Raji (cell line): Measurements from ENCODE around the gene GUCY1A1.

Experiments used
- POLR2A ChIP-seq: IDR thresholded peaks from 2 replicates; pipeline ENCODE4 v1.6.1; 2011; ENCODE audit warnings: low read depth, low read length, control low read depth; ENCODE audit not compliant: insufficient read depth

The GUCY1A1 gene

DNA sequence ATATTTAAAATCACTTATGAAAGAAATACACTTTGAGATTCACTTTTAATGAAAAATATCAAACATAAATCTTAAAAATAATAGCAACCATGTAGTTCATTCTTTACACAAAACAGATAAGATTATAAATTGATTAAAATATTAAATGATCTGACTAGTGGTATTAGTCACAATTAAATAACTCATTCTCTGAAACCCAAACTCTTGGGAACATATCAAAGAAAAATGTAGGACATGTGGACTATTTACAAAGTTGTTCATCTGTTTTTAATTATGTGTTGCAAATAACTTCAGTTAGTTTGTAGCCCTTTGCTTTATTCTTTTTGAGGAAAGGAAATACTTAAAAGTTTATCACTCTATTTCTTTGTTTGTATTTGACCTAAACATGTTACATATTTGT lies 9.5 kb upstream of the GUCY1A1 start:
- no peak for TF ChIP-seq POLR2A

DNA sequence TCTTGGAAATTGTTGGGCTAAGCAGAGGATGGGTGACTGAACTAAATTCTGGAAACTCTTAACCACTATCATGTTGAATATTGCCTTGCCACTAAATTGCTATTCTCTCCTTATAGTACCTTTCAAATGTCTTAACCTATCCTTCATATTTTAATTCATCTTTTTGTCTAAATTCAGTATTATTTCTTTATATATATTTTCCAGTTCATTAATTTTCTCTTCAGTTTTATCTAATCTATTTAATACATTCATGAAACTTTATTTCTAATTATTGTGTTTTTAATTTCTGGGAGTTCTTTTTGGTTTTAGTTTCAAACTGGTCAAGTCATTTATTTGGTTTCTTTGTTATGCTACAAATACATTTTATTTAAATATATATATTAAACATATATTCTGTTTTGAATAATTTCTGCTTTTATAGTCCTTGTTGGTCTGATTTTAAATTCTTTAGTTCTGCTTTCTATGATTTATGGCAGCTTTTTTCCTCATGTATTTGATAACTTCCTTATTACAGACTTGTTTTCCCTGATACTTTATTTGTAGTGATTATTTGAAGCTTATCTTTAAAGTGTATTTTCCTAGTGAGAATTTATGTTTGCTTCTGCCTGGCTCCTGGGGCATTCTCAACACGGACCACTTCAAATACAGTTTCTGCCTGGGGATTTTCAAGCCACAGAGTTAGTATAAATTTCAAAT lies 8.5 kb upstream of the GUCY1A1 start:
- no peak for TF ChIP-seq POLR2A

DNA sequence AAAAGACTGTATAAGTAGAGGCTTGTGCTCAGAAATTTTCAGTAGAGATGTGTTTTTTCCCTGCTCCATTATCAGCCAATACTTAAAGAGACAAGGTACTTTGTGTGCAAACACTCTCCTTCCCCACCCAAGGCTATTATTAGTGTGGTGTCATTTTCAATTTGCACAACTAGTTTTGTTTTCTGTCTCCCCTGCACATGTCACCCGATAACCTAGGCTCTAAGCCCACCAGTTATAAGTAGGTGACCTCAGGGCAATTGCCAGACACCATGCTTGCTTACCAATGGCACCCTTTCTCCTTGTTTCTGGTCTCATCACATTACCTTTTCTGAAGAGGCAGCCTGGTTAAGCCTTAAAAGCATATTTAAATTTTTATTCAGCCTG lies 8.0 kb upstream of the GUCY1A1 start:
- TF ChIP-seq POLR2A, result no peak

DNA sequence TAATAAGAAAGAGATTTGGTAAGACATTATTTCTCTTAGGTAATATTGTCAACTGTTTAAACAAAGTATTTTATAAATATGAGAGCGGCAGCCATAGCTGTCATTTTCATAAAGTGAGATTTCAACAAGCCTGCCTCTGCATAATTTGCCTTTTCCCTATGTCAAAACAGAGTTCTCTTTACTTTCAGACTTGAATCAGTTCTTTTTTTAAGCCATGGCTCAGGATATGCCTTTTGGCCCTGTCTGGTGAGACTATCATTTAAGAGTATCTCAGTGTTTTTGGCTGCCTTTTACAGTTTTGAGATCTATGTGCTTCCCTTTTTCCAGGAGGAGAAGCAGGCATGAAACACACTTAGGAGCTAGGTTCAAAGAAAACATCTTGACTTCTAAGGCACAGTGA lies 7.5 kb upstream of the GUCY1A1 start:
- no peak for TF ChIP-seq POLR2A

DNA sequence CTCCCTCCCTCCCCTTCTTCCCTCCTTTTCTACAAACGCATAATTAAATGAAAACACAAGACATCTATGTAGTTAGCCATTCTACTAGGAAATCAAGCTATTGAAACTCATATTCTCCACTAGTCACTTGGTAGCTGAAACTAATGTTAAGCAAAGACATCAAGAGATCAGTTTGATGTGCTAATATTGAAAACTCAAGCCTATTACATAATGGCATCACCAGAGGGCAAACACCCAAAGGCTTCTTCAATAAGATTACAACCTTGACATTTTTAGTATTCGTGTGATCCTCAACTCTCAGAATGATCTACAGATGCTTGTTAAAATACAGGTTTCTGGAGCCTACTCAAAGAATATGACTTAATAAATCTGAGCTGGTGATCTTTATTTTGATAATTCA lies 6.2 kb upstream of the GUCY1A1 start:
- no peak for TF ChIP-seq POLR2A

DNA sequence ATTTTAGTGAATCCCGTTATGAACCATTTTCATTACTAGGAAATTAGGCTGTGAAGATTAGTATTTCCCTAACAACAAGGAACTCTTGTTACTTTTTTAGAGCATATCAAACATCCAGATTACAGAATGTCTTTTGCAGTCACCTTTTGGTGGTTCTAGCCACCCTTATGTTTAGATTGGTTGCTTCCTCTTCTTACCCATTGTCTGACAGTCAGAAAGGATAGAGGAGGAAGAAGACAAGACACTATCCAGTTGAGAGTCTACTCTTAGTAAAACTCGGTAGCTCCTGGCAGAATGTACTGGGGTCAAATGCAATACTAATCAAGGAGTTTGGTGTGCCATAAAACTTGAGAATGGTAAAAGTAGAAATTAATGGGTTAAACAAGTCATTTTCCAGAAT lies 1.6 kb upstream of the GUCY1A1 start:
- no peak for TF ChIP-seq POLR2A

DNA sequence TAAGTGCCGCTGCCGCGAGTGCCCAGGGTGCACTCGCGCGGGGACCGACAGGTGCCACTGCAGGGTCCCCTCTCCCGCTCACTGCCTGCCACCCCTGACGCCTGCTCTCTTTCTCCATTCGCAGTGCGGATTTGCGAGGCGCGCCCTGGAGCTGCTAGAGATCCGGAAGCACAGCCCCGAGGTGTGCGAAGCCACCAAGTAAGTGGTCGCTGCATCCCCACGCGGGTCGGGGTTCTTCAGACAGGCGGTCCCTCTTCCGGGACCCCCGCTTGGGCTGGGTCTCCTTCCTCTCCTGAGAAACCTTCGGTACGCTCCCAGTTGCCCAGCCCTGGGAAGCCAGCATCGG lies 547 bp downstream of the GUCY1A1 start:
- TF ChIP-seq POLR2A, result no peak

DNA sequence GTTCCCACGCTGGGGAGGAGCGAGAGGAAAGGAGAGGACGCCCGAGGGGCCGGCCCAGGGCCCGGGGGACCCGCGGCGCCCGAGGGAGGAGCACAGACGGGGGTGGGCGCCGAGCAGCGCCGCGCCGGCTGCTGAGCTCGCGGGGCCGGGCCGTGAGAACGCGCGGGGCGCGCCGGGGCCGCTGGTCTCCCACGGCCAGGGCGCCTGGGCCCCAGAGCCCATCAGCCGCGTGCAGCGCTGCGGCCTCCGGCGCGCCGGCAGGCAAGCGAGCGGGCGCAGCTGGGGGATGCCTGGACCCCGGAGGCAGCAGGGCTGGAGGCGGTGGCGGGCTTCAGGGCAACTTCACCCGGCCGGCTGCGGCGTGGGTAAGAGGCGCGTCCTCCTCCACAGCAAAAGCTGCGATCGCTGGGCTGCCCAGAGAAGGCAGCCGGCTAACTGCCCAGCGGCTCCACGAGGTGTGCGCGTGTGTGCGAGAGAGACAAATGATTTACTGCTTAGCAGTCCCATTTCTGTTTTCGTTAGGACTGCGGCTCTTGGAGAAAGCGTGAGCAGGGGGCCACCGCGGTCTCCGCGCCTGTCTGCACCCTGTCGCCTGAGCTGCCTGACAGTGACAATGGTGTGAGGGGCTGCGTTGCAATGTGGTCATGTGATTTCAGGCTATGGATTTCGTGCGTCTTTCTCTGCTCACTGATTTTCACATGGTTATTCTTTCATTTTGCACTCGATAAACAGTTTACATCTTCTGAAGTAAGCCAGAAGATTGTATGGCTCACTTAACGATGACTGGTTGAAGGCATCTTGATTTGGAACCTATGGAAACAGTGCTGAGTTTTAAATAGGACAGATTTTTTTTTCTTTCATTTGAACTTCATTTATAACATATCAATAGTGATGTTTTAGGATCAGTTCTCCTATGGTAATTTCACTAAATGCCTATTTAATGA lies 1.2 kb downstream of the GUCY1A1 start:
- TF ChIP-seq POLR2A, result no peak

DNA sequence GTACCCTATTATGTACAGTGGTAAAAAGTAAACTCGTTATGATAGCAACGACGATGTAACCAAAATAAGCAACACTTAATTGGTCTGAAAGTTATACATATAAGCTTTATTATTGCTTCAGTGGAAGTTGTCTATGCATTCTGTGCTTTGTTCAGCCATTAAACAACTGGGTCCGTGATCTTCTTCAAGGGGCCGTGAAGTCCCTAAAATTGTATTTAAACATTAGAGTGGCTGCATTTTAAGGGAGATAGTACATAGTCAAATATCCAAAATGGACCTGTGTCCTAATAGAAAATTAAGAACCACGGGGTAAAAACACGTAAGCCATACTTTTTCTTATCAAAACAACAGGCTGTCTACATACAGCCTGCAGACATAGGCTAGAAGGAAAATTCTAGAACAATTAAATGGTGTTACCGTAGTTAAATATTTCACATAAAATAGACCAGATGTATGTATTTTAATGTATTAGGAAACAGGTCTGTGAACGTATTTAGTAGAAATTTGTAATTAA lies 2.1 kb downstream of the GUCY1A1 start:
- TF ChIP-seq POLR2A, result no peak

DNA sequence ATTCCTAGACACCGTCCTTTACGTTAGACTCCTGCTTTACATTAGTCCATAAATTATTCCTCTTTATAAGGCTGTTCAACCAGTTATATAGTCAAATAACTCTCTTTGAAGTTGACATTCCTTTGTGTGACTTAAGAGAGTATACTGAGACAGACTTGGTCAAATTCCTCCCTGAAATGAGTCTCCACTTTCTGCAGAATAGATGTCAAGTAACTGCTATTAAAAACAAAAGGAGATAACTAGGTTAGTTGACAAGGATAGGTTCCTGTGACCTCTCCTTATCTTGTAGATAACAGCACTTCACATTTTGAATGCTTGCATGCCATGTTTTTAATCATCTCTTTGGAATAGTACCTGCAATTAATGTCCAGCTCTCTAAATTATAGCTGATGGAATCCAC lies 5.7 kb downstream of the GUCY1A1 start:
- TF ChIP-seq POLR2A, result no peak

DNA sequence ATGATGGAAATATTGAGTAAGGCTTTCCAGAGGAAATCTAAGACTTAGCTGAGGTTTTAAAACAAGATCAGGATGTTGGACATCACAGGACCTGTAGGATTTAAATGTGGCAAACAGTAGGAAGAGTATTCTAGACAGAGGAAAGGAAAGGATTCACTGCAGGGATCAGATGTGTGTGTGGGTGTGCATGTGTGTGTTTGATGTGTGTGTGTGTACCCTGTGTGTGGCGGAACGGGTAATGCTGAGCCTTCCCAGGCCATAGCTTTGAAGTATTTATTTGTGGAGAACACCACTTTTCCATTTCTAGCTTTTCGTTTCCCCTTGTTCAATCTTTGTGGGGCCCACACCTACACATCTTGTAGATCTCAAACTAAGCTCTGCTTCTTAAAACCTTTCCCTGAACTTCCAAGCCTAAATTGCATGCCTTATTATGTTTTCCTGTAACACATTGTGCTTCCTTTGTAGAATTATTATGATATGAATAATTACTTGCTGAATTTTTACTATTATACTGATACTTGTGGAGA lies 6.9 kb downstream of the GUCY1A1 start:
- no peak for TF ChIP-seq POLR2A

DNA sequence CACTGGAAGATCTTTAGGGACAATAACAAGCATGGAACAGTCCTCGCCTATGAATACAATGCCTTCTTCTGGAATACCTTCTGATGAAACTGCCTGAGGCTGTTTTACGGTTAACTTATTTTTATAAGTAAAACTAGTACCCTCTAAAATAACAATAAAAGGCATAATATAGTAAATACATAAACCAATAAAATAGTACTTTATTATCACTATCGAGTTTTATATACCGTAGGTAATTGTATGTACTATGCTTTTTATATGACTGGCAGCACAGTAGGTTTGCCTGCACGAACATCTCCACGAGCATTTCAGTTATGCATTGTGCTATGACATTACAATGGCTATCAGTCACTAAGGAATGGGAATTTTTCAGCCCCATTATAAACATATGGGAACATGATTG lies 8.0 kb downstream of the GUCY1A1 start:
- TF ChIP-seq POLR2A, result no peak

DNA sequence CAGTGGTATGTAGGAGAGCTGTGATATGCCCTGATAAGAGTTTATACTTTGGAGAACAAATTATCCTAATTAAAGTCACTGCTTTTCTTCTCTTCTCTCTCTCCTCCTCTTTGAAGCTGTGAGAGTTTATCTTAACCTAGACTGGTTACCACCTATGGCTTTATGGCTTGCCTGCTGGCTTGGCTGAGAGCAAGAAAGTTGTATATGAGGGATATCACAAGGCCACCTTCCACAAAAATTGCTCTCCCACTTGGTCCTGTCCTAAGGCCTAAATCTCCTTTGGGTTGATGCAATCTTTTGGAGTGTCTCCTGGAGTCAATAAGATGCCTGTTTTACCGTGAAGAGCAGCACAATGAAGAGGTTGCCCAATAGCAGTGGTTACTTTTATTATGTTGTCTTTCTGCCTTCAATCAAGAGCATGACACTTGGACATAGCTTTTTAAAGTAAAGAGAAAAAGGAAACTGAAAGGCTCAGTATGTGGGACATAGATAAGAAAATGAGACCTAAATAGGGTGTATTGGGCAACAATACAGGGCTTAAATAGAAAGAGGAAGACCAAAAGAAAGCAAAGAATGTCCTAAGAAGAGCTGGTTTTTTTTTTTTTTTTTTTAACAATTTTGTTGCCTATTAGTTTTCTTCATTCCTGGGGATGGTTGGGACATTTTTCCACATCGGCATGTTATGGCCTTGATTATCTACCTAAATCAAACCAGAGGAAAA lies 9.2 kb downstream of the GUCY1A1 start:
- no peak for TF ChIP-seq POLR2A

DNA sequence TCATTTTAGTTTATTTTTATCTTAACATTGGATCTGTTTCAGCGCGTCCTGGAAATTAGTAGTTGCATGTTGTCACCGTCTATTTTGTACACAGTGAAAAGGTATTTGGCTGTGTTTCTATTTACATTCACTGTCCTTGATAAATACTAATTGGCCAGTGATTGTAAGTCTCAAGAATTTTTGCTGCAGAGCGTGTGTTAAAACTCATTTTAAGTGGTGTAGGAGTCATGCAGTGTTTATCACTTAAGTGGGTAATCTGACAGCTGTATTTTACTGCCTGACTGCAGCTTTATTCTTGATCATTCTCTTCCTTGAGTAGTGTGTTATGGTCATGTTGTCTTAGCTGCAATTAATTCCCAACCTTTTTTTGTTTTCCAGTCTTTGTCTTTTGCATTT lies 9.8 kb downstream of the GUCY1A1 start:
- TF ChIP-seq POLR2A, result no peak

DNA sequence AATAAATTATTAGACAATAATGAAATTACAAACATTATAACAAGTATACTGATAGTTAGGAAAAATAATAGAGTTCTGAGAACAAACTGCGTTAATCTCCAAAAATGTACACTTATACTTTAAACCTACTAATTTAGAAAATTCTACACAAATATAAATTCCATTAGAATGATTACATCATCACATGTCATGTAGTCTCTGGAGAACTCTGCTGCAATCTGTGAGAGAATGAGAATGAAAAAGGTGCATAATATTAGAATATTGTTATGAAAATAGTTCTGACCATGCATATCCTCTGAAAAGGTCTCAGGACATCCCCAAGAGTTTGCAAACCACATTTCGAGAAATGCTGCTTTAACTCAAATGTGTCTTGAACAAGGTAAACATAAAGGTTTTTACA lies 11.4 kb downstream of the GUCY1A1 start:
- TF ChIP-seq POLR2A, result no peak
